ENCODE data around the gene OSBPL5. TPM values are rescaled to one million over a fixed set of nuclear protein-coding genes. Genes with fewer than 3 reads are reported as not detected.
A peak's percentile ranks its signal among the peaks of the same experiment; 100 is the strongest.

Gene OSBPL5
- total and polyA plus RNA-seq, 2 of the 4 experiments (the other 2 are of a cell fraction), result 14.9 to 22.3 TPM

- Histone ChIP-seq H4K91ac (ENCODE audit: insufficient read depth, low read depth, low read length) (peak overlapping the region; percentile 38; the same call in 1 of the 2 replicates), H2BK20ac (ENCODE audit: low read depth, low read length) (no peak overlapping the region), H3K9me1 (ENCODE audit: insufficient read depth, low read length) (peaks cover 32% of the 10 kb centered on the region), H3K9me3 (ENCODE audit: control insufficient read depth, insufficient read depth, low read length) (no peaks in the 10 kb centered on the region), H4K5ac (ENCODE audit: low read depth, low read length) (peak overlapping the region; percentile 38; the same call in 1 of the 2 replicates), H3K14ac (replicated peaks; ENCODE audit: low read depth, low read length) (no peak overlapping the region), H3K4me1 (ENCODE audit: control insufficient read depth, insufficient read depth, low read length) (peaks cover 43% of the 10 kb centered on the region), H3K18ac (ENCODE audit: low read depth, low read length) (no peak overlapping the region), H2BK5ac (ENCODE audit: low read depth, low read length, poor library complexity, severe bottlenecking) (peak overlapping the region; percentile 48), H3K4me2 (ENCODE audit: low read depth, low read length) (no peak overlapping the region; the same call in 1 of the 2 replicates), H3K79me1 (ENCODE audit: low read depth in 1 of 2, low read length in 2 of 2) (peaks cover 55 to 94% of the 10 kb centered on the region in 2 experiments), H4K20me1 (ENCODE audit: insufficient read depth, low read length) (peaks cover 50% of the 10 kb centered on the region), H3K23ac (ENCODE audit: low read depth, low read length) (no peak overlapping the region), H2BK15ac (ENCODE audit: low read depth, low read length) (no peak overlapping the region), H3K27me3 (ENCODE audit: control insufficient read depth, insufficient read depth, low read length) (no peaks in the 10 kb centered on the region), H4K8ac (ENCODE audit: low read depth in 2 of 2, low read length in 2 of 2) (peak overlapping the region in 1 of 2 experiments; percentile 46; a peak in 1 of 4 replicates), H2AK5ac (ENCODE audit: low read depth, low read length) (peak overlapping the region; percentile 62), H3K4ac (ENCODE audit: low read depth, low read length) (peak overlapping the region; percentile 30; the same call in 1 of the 2 replicates), H3K27ac (ENCODE audit: insufficient read depth, low read length) (peak overlapping the region; percentile 36), H3K36me3 (ENCODE audit: control insufficient read depth, insufficient read depth, low read length) (peaks cover 5% of the 10 kb centered on the region), H3K4me3 (ENCODE audit: insufficient read depth, low read depth, low read length) (no peak overlapping the region), H2AK9ac (replicated peaks; ENCODE audit: low read depth, low read length, poor library complexity) (peak overlapping the region; percentile 60), H3K9ac (ENCODE audit: low read depth, low read length) (no peak overlapping the region), H3K56ac (ENCODE audit: extremely low read depth, insufficient read depth, low read length) (no peak overlapping the region), H2BK120ac (ENCODE audit: low read depth, low read length) (no peak overlapping the region), H2AFZ (replicated peaks; ENCODE audit: low read length, poor library complexity) (no peak overlapping the region)
- ATAC-seq (ENCODE audit: low read depth) (peak; percentile 4; the same call in 1 of the 2 replicates), DNase-seq (no peak)
- intact Hi-C loops (cut with micrococcal nuclease) (no loop called here), in situ Hi-C loops (cut with MboI; ENCODE audit: low sequenced_read_pairs) (no loop called here), dilution Hi-C loops (cut with HindIII; ENCODE audit: low sequenced_read_pairs, unreplicated experiment) (no loop called here)
- BruUV-seq (replicated peaks), result no TSS peak
- CTCF ChIA-PET, result no interaction called here
- no peak for TF ChIP-seq FOS (IDR thresholded peaks at IDR 0.05; ENCODE audit: low read depth, low read length)
- TF ChIP-seq NFE2L2 (IDR thresholded peaks at IDR 0.05; ENCODE audit: low read depth, low read length), result peak; percentile 68
- TF ChIP-seq RCOR1 (IDR thresholded peaks at IDR 0.05; ENCODE audit: insufficient replicate concordance, low read length), result no peak
- 79% methylated on average over 12 of the region's 24 CpGs; no CpG with 5 or more reads in 1 of the 2 experiments for WGBS, 2 experiments (ENCODE audit: extremely low coverage in 2 of 2, insufficient read length in 1 of 2)
- POLR2A ChIA-PET (ENCODE audit: unreplicated experiment), result no interaction called here
Observed at GRCh38 chr11:3154001-3154599, 11.0 kb downstream of the OSBPL5 start.

All from IMR-90 (cell line).